ENCODE data around the gene GPR26.

DNA sequence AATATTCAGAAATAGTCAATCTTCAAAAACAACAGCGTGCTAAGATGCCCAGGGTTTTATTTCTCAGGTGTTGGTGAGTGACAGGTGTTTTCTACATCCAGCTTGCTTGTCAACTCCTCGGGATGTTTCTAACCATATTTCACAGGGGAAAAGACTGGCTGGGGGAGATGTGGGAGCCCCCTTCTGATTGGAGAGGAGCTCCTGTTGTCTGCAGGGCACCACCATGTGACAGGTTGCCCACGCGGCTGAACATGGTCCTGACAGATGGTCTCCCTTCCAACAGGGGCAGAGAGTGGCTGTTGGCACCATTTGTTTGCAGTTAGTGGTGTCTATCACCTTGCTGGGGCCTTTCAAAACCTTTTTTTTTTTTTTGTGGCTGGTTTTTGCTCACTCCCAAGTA is 16.5 kb upstream of the GPR26 start:
- TF ChIP-seq, protein P1, sequence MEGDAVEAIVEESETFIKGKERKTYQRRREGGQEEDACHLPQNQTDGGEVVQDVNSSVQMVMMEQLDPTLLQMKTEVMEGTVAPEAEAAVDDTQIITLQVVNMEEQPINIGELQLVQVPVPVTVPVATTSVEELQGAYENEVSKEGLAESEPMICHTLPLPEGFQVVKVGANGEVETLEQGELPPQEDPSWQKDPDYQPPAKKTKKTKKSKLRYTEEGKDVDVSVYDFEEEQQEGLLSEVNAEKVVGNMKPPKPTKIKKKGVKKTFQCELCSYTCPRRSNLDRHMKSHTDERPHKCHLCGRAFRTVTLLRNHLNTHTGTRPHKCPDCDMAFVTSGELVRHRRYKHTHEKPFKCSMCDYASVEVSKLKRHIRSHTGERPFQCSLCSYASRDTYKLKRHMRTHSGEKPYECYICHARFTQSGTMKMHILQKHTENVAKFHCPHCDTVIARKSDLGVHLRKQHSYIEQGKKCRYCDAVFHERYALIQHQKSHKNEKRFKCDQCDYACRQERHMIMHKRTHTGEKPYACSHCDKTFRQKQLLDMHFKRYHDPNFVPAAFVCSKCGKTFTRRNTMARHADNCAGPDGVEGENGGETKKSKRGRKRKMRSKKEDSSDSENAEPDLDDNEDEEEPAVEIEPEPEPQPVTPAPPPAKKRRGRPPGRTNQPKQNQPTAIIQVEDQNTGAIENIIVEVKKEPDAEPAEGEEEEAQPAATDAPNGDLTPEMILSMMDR (IDR thresholded peaks at IDR 0.05 in 4 of 5, conservative IDR thresholded peaks at IDR 0.05 in 1 of 5) = no peak
- no peak for TF ChIP-seq POLR2A (IDR thresholded peaks at IDR 0.05)

Data from gastrocnemius medialis (tissue), 4 donors.